GM18508 (cell line): ENCODE measurements around the gene PON3.
"Not testable (repeated sequence)": the region's sequence is repeated elsewhere in the genome, so short reads cannot be mapped to it uniquely, and the experiment has no call there.

Experiments used
- ATAC-seq: cut with Tn5 transposase; IDR thresholded peaks from one replicate; pipeline ENCODE4 v1.9.1; 2021; ENCODE audit warnings: moderate number of reproducible peaks; ENCODE audit not compliant: insufficient read depth, unreplicated experiment

The PON3 gene

DNA sequence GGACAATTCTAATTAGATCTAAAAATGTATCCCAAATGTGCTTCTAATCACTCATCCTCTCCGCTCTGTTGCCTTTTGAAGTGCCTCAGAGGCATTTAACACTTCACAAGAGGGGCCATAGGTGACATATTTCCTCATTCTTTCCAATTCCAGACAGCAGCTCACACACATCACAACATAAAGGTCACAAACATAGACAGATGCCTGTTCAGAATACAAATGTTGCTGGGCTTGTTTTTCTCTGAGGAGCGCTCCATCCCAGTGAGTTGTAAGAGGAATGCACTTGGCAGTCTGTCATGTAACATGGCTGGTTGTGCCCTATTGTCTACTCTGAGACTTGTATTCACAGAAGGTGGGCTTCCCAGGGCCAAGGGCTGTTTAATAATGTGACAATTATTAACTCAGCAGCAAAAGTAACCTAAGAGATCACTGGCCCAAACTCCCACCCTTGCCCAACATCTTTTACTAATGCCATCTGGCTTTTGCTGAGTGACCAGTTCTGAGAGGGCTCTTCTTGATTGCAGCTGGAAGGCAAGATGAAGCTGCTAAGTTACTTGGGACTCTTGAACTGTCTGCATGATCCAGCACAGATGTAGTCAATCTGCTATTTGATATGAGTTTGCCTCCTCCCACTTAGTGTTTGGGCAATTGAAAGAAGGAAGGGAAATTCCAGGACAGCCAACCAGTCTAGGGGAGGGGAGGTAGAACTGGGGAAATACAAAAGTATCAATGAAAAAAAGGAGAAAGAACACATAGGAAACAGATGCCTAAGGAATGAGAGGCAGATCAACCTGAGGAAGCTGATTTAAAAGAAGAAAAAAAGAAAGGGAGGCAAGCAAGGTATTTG lies 25.0 kb upstream of the PON3 start:
- ATAC-seq, result no peak

DNA sequence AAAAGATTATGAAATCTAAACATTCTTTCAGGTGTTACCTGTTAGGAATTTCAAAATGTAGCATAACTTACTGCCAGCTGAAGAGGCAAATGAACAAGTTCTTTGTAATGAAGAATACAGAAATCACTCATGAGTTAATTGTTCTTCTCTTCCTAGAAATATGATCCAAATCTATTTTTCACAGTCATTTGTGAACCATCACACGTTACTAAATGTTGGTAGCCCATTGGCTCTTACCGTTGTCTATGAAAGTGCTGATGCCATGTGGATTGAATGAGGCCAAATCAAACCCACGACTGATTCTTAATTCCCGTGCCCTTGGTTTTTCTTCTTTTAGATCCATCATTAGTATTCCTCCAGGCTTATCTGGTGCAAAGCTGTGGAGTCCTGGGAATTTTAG lies 15.9 kb upstream of the PON3 start:
- no peak for ATAC-seq

DNA sequence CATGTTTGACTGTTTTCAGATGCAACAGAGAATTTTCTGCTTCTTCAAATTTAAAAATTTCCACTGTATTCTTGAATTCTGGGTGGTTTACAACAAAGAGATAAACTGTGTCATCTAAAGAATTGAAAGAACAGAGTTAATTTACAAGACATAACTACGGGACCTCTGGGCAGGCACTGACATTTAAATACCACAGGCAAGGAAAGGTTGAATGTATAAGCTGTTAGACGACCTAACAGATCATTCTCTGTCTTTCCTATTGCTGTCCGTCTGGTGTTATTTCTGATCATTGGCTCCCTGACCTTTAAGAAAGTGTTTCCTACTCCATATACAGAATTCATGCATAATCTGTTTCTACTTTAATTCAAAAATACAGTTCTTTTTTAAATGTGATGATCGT lies 15.5 kb upstream of the PON3 start:
- ATAC-seq, result no peak

DNA sequence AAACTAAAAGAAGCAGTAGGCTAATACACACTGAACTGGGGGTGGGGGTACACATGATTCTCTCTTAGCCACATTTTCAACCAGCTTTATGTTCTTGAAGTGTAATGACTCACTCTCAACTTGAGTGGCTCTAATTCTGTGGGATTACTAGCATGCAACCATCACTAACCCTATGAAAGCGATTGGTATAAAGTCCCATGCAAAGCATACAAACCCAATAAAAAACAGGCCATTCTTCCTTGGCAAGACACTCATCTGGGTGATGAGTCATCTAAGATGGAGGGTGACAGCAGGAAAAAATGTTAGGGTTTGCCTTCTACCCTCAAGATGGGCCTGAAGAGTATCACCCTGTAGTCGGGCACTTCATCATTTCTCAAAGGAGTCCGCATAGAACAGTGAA lies 14.9 kb upstream of the PON3 start:
- no peak for ATAC-seq

DNA sequence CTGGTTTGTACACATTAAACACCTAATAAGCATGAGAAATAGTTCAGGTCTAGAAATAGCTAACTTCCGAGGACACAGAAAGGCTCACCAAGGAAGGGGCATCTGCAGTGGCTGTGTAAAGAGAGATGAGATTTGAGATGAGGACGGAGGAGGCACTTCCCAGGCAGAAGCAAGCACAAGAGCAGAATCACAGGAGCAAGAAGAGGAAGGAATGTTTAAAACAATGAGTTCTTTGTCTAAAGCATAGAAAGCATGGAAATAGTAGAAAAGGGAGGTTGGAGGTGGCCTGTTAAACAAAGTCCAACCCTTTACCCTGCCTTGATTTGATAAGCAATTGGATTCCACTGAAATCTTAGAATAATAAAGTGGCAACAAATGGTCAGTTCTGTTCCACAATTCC lies 11.6 kb upstream of the PON3 start:
- no peak for ATAC-seq

DNA sequence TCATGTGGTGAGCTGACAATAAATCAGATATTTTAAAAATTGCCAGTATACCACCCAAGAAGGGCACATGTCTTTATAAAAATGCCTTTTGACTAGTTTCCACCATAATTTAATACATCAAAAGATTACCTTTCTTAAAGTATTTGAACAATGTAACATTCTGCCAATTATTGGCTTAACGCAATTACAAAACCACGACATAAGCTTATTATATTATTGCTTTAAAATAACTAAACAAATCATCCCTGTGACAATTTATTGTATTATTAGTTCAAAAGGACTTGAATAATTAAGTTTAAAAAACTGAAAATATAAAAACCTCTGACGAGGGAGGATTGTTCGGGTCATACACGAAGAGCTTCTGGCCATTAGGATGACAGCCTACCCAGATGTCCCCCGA lies 9.6 kb upstream of the PON3 start:
- ATAC-seq, result no peak

DNA sequence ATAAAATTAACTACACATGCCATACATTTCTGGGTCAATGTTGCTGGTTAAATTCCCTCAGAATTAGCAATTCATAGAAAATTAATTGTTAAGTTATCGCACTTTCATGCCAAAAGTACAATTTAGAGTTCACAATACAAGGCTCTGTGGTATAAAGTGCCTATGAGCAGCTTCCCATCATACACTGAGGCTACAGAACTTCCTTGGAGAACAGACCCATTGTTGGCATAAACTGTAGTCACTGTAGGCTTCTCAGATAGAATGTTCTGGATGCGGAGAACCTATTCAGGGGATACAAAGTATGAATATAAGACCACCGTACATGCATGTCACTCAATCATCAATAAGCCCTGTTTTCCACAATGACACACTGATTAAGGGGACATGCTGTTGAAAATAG lies 9.0 kb upstream of the PON3 start:
- no peak for ATAC-seq

DNA sequence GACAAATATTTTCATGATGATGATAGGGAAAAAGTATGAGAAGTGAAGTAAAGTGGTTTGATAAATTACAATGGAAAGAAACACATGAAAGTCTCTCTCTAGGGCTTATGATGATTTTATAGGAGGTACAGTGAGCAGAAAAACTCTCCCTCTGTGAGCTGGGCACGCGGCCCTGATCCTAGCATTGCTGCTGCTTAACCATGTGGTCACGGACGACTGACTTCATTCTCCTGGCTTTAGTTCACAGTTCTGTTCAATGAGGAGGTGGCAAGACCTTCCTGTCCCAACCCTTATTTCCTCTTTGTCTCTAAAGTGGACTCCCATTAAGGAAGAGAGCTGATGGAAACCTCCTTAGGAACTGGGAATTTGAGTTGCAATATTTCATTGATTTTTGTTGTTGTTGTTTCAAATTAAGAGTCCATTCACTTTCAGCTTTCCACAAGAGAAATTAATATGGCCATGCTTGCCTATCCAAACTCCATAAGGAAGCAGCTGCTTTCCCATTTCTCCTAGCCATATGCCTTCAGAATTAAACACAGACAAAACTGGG lies 8.2 kb upstream of the PON3 start:
- no peak for ATAC-seq

DNA sequence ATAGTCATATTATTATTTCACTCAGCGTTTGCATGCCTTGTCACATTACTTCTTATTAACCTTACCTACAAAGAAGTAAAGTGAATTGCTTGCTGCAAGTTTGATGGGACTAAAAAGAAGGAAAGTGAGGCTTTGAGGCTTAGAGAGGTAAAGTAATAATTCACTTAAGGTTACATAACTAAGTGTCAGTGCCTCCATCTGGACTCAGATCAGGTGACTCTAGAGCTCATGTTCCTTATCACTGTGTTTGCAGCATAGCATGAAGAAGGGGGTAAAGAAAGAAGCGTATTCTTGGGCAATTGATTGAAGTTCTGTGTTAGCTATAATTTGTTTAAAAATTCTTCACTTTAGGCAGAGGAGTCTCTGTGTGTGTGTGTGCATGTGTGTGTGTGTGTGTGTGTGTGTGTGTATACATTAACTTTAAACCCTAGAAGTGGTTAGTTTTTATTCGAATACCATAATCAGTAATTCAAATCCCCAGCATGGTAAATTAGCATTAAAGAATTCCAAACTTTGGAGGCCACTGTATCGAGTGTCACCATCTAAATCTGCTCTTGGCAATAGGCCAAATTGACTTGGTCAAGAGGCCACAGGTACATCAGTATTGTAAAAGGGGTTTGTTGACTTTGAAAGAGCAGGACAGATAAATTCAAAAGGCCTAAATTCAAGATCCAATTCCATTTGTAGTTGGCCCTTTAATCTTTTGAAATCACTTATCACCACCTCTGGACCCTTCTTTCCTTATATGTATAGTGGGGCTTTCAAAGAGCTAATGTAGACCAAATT lies 2.2 kb upstream of the PON3 start:
- no peak for ATAC-seq

DNA sequence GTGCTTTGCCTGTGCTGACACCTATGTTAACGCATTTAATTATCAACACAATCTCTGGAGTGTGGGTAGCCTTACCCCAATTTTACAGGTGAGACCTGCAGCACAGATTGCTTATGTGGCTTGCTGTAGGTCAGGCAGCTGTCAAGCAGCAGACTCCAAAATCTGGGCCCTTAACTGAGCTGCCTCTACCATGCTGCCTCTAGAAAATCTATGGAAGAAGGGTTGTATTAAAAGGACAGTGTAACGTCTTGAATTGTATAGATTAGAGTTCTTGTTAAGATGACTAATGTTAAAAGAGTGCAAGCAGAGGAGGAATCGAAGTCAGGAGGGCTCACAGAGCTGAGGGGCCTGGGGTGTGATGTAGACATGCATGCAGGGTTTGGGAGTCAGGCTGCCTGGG lies 1.2 kb upstream of the PON3 start:
- no peak for ATAC-seq

DNA sequence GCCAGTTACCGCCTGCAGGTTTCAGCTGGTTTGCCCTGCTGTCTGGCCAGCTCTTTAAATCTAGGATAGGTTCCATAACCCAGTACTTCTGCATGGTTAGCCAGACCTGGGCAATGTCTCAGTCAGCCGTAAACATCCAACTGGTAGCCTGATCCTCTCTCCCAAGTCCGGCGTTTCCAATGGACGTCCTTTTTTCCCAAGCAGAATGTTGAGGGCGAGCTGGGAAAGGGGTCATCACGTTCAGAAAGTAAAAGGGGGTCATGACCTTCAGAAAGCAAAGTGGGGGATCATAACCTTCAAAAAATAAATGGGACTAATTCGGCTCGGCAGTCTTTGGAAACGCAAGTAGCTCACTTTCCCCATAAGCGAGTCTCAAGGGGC lies 430 bp downstream of the PON3 start:
- ATAC-seq, result no peak

DNA sequence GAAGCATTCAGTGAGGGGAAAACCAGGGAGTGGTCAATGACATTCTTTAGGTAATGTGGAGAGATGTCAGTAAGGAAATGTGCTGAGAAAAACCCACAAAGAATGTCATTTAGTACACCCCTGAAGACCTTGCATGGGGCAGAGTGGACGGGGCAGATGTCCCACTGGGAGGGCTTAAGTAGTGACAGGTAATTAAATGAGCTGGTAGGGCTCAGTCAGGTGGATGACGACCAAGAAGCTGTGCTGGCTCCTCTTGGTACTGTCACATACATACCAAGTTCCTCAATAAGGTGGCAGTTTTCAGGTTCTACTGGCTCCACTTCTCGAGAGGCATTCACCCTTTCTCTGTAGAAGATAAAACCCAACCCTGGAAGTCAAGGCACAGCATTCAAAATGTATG lies 1.8 kb downstream of the PON3 start:
- no peak for ATAC-seq

DNA sequence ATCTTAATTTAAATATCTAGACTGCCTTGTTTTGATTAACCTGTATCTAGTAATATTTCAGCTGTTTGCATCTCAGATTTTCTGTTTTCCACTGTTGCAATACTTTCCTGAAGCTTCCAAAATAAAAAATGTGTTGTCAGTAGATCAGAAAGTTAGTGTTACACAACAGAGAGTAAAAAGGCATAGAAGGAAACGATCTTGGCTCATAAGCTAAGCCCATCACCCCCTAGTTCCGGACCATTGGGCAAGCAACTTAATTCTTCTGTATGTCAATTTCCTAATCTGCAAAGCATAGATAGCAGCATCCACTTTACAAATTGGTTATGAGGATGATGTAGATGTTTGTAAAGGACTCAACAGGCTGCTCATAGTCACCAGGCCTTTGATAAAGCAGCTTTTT lies 4.4 kb downstream of the PON3 start:
- ATAC-seq, result no peak

DNA sequence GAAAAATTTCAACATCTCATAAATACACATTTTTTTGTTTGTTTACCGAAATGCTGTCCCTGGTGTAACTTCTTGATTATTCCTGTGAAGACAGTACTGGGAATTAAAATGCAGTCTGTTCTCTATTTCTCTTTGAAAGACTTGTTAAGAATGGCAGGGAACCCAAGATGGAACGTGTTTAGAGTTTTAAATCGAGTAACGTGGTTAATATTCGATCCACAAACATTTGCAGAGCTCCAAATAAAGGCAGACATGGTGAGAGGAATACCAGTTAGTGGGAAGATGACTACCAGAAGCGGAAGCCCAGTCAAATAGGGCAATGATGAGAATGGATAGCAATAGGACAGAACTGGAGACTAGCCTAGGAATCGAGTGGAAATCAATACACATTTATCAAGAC lies 6.7 kb downstream of the PON3 start:
- no peak for ATAC-seq

DNA sequence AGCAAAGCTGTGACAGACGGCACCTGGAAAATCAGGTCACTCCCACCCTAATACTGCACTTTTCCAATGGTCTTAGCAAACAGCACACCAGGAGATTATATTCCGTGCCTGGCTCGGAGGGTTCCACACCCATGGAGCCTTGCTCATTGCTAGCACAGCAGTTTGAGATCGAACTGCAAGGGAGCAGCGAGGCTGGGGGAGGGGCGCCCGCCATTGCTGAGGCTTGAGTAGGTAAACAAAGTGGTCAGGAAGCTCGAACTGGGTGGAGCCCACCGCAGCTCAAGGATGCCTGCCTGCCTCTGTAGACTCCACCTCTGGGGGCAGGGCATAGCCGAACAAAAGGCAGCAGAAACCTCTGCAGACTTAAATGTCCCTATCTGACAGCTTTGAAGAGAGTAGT lies 16.7 kb downstream of the PON3 start:
- not testable (repeated sequence) for ATAC-seq

DNA sequence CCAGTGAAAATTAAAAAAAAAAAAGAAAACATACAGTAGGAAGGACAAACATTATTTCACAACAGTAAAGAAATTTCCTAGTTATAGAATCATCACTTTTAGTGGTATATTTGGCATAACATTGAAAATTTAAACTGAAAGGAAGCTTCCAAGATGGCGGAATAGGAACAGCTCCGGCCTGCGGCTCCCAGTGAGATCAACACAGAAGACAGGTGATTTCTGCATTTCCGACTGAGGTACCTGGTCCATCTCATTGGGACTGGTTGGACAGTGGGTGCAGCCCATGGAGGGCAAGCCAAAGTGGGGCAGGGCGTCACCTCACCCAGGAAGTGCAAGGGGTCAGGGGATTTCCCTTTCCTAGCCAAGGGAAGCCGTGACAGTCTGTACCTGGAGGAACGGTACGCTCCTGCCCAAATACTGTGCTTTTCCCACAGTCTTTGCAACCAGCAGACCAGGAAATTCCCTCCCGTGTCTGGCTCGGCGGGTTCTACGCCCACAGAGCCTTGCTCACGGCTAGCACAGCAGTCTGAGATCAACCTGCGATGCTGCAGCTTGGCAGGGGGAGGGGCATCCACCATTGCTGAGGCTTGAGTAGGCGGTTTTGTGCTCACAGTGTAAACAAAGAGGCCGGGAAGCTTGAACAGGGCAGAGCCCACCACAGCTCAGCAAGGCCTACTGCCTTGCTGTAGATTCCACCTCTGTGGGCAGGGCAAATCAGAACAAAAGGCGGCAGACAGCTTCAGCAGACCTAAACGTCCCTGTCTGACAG lies 19.4 kb downstream of the PON3 start:
- no peak for ATAC-seq

DNA sequence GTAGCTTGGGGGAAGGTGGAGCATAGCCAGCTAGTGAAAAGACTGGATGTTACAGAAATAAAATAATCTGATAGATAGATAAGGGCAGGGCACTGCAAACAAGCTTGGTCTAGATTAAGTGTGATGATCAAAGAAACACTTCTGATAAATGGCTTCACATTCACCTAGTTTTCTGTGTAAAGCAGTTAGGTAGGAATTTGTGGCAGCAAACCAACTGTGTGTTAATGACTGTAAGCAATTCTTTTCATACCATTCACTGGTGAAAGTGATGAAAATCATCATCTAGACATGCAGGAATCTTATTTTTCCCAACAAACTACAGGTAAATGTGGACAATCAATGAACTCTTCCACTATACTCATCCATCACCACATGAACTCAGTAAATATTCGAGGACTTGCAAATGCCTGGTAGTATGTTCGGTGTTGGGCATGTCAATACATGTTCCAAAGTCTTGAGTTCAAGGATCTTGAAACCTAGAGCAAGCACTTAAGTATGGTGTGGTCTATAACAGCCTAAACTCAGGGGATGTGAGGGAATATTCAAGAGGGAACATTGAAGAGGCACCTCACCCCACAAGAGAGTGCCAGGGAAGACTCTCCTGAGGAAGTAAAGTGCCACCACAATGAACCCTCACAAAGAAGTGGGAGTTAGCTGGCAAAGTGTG lies 20.5 kb downstream of the PON3 start:
- ATAC-seq, result no peak

DNA sequence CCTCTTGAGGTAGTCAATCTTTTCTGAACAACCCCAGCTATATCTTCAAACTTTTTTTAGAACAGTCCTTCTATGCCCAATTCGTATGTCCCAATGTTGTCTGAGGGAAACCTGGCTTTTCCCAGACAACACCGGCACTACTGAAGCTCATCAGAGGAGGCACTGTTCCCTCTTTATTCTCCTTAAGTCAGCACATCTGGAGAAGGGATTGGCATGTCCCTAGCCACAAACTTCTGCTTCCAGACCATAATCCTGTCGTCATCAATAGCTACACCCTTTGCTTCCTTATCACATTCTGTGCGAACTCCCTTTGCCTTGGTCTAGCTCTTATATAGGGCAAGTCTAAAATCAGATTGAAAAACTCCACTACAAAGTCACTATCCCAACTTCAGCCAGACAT lies 22.9 kb downstream of the PON3 start:
- no peak for ATAC-seq

DNA sequence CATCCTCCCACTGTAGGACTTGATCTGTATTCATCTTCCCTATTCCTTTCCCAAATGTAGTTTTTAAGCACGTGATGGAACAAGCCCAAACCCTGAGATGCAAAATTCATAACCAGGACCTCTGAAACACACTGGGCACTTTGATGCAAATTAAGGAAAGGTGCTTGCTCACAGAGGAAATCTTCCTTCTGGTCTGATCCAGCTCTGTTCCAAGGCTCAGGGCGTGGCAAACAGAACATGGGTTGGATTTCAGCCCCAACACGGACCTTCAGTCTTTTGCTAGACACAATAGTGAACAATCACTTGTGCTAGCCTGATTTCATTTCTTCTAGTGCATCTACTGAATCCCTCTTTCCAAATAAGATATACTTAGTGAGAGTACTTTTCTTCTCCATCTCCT lies 27.9 kb downstream of the PON3 start:
- no peak for ATAC-seq

DNA sequence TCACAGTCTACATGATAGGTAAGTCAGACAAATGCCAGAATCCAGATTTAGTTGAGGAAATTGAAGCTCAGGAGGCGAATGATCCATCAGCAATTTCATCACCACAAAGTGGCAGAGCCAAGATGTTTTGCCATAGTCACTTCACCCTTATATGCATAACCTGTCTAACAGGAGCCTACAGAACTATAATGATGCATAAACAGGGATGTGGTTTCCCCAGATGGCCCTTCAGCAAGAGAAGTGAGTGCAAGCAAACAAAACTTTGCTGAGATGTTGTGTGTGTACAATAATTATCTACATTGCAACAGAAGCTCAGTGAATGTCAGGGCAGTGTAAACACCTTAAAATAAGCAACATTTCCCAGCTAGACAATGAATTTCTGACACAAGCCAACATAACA lies 28.6 kb downstream of the PON3 start:
- no peak for ATAC-seq
